Dermis blood vessel endothelial cell (primary cell): ENCODE results near the gene SCAF8. TPM values are rescaled to one million over a fixed set of nuclear protein-coding genes. Genes with fewer than 3 reads are reported as not detected.

ENCODE experiments used
- DNase-seq: peaks from one replicate; pipeline ENCODE4 v3.0.0; 2010
- total RNA-seq: library from RNA; depleted of rRNA; stranded (reverse); fragments of >200 nt; gene quantifications from 2 replicates; pipeline ENCODE4 v1.2.3, GENCODE V29; 2014

SCAF8 gene
- total RNA-seq, 1 donor from 2014 or later, result 25.4 TPM

- DNase-seq, result no peak
Measured at GRCh38 chr6:154841109-154841508, 107.9 kb downstream of the SCAF8 start.

DNA sequence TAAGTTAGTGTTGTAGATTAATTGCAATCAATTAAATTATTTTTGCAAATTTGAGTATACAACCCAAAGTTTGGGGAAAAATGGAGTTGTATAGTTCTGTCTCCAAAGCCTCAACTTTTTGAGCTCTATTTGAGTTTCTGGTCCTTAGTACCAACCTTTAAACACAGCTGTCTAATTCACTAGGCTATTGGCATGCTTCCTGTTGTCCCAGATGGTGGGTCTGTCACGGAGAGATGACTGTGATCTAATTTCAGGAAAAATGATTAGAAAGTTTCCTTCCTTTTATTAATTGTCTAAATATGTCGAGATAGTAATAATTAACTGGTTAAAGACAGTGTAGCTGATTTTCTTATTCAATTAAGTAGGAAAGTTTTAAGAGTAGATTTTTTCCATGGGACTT, 109.6 kb downstream of the SCAF8 start:
- DNase-seq, result peak; percentile 66

DNA sequence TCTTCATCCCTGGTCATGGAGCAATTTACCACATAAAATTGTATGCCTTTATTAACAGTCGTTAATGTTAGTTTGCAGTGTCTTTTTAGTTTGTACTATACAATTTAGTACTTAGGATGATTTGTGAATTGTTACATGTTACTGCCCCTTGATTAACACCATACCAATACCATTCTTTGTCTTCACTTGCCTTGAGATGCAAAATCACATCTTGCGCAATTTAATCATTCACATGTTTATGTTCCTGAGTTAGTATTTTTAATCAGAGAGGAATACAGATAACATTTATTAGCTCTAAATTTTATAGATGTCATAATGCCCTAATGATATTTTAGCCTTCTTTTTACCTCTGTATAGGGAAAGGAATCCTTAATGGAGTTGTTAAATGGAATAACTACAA, 114.1 kb downstream of the SCAF8 start:
- no peak for DNase-seq

- DNase-seq, result peak; percentile 68
Measured at GRCh38 chr6:154848580-154848979, 115.4 kb downstream of the SCAF8 start.

DNA sequence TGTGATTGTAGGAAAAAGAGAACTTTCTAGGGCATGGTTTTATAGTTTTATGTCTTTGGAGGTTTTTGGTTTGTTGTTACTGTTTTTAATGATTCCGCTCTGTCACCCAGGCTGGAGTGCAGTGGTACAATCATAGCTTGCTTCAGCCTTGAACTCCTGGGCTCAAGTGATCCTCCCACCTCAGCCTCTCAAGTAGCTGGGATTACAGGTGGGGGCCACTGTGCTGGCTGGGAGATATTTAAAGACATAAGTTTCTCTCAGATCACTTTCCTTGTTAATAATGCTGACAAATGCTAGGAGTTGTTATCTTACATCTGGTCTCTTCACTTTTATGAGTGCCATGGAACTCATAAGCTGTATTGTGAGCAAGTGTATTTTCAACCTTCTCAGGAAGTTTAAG, 116.3 kb downstream of the SCAF8 start:
- no peak for DNase-seq

- no peak for DNase-seq
Measured at GRCh38 chr6:154852687-154853086, 119.5 kb downstream of the SCAF8 start.

GRCh38 chr6:154857529-154857928, 124.3 kb downstream of the SCAF8 start:
- no peak for DNase-seq

GRCh38 chr6:154861825-154862224, 128.6 kb downstream of the SCAF8 start:
- DNase-seq, result peak; percentile 14

GRCh38 chr6:154862536-154862935, 129.3 kb downstream of the SCAF8 start:
- DNase-seq, result no peak

GRCh38 chr6:154864066-154864430, 130.8 kb downstream of the SCAF8 start:
- DNase-seq, result no peak

DNA sequence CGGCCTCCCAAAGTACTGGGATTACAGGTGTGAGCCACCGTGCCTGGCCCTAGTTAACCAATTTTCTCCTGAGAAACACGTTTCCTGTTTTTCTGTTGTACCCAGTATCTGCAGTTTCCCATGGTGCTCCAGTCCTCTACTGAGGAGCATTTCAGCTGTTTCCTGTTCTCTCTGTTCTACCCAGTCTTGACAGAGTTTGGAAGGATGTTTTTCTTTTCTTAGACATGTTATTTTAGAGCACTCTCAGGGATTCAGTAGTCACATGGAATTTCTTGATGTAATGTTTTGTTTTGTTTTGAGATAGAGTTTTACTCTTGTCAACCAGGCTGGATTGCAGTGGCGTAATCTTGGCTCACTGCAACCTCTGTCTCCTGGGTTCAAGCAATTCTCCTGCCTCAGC, 132.1 kb downstream of the SCAF8 start:
- DNase-seq, result peak; percentile 91

DNA sequence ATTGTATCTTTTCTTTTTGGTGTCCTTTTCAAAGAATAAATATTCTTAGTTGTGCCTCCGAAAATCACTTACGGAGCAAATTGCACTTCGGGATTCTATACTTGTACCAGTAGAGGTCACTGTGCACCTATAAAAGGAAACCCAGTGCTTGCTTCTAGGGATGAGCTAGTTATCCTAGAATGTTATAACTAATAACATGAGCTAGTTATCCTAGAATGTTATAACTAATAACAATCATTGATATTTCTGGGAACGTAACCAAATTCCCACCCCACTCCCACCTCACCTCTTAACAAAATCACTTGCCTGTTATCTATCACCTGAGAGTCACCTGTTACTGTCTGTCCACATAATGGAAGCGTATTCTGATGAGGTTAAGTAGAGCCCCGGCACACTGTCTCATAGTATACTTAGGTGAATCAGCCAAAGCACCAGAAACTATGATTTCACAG, 135.0 kb downstream of the SCAF8 start:
- peak; percentile 78 for DNase-seq

- DNase-seq, result no peak
Measured at GRCh38 chr6:154872542-154873114, 139.4 kb downstream of the SCAF8 start.

DNA sequence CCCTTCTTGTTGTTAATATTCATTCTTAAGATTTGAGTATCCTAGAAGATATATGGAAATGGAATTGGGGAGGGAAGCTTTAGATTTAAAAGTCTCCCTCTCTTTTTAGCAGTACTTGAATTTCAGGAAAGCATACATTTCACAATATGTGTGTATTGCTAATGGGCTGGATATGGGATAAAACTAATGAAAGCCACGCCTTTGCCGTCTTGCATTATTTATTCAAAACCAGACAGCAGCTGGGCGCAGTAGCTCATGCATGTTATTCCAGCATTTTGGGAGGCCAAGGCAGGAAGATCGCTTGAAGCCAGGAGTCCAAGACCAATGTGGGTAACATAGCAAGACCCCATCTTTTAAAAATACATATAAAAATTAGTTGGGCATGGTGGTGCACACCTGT, 140.3 kb downstream of the SCAF8 start:
- no peak for DNase-seq

DNA sequence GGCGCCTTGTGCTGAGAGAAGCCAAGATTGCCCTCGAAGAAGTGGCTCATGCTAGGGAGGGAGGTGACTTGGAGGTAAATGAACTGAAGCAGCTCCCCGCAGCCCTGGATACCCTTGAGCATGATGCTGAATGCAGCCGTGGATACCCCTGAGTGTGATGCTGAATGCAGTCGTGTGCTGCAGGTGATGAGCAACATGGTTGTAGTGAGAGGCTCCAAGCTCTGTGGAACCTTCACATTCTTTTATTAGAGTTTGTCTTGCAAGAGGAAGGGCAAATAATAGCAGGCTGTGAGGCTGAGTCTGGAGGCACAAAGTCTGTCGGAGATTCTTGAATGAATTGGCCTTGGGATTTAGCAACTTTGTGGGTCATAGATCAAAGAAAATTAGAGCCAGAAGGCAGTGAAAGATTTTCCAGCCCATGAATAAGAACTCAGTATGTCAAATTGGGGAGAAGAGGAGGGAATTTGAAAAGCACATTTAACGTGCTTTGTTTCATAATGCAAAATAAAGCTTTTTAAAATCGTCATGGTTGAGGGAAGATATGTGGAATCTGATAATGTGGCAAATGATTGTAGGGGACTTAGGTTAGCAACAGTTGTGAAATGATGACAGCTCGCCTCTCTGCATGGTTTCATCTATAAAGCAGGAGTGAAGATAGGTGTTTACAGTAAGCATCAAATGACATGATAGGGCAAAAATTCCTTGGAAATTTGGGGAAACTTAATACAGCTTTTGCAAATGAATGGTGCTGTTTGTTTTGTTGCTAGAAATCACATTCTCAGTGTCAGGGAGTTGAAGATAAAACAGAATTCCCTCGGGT, 141.8 kb downstream of the SCAF8 start:
- no peak for DNase-seq

- DNase-seq, result no peak
Measured at GRCh38 chr6:154876486-154877280, 143.5 kb downstream of the SCAF8 start.

DNA sequence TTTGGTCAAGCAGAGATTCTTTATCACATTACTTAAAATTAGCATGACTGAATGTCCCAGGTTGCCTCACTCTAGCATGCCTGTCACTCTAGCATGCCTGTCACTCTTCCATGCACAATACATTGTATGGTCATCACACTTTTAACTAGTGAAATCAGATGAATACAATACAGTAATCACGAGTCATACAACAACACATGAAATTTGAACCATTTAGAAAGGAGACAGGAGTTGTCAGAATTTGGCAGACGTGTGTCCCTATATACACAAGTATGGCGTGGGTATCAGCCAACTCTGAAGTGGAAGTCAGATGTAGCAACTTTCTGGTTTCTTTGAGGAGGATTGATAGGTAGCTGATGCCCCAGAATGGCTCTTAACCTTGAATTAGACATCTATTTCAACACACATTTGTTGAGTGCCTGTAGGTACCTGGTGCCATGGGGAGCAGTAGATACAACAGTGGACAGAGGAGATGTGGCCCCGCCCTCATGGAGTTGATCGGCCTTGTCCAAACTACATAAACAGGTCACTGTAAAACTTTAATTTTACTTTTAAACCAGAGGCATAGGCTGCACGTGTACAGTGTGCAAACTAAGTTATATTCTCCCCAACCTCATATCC, 145.8 kb downstream of the SCAF8 start:
- DNase-seq, result no peak

GRCh38 chr6:154882107-154882506, 148.9 kb downstream of the SCAF8 start:
- DNase-seq, result no peak

Other genes with a start within 250 kb of the SCAF8 start
- 12.1 and 15.5 TPM in 2 replicates for gene CNKSR3, start 222.7 kb upstream of the SCAF8 start, total RNA-seq